Activated CD4-positive, alpha-beta T cell treated with anti-CD3 and anti-CD28 coated beads for 36 hours (primary cell): ENCODE data around the gene TARBP1. TPM values are rescaled to one million over a fixed set of nuclear protein-coding genes. Genes with fewer than 3 reads are reported as not detected.

ENCODE experiments used
- ATAC-seq: fragments of 200-7000 bp; cut with Tn5 transposase; one replicate; pipeline ENCODE4 v1.10.0; 2021; ENCODE audit warnings: mild to moderate bottlenecking, moderate library complexity
- CTCF ChIA-PET: fragments of 350-600 bp; sonication (Branson Sonifier 250); formaldehyde crosslinking; loops from one replicate; lab custom pipeline; 2021; ENCODE audit warnings: antibody characterized with exemption; lab: Charles Lee
- POLR2A ChIA-PET: fragments of 350-600 bp; sonication (Branson Sonifier 250); formaldehyde crosslinking; loops from one replicate; lab custom pipeline; 2021; ENCODE audit warnings: antibody characterized with exemption, inconsistent platforms; lab: Charles Lee
- DNase-seq: peaks from one replicate; pipeline ENCODE4 v3.0.0-alpha.2; 2020
- H3K27ac Mint-ChIP-seq: one replicate; pipeline ENCODE4 v1.8.0; 2021; ENCODE audit warnings: mixed read lengths
- H3K27me3 Mint-ChIP-seq: one replicate; pipeline ENCODE4 v1.8.0; 2021; ENCODE audit warnings: mixed read lengths
- H3K36me3 Mint-ChIP-seq: one replicate; pipeline ENCODE4 v1.8.0; 2021; ENCODE audit warnings: low read depth, mixed read lengths
- H3K4me1 Mint-ChIP-seq: one replicate; pipeline ENCODE4 v1.8.0; 2021; ENCODE audit warnings: mixed read lengths
- H3K4me3 Mint-ChIP-seq: one replicate; pipeline ENCODE4 v1.8.0; 2021; ENCODE audit warnings: mild to moderate bottlenecking, moderate library complexity, mixed read lengths
- H3K9me3 Mint-ChIP-seq: one replicate; pipeline ENCODE4 v1.8.0; 2021; ENCODE audit warnings: low read depth, mixed read lengths
- intact Hi-C, 2 experiments: fragments of 100-400 bp; cut with DNase I in 1 of 2; cut with micrococcal nuclease in 1 of 2; formaldehyde crosslinking; loops; one replicate each; pipeline versions ENCODE4 v1.14.2 to v1.15.1; 2022 to 2024; cut with DNase I, micrococcal nuclease
- total RNA-seq, 2 experiments: library from RNA; stranded (reverse); gene quantifications; one replicate each; pipeline ENCODE4 v1.2.3, GENCODE V29; 2021

TARBP1 gene
- total RNA-seq, 2 experiments from 2014 or later = 37.7 to 41.5 TPM

GRCh38 chr1:234466945-234467344 is 12.0 kb downstream of the TARBP1 start:
- intact Hi-C loops = no loop called here
- H3K36me3 Mint-ChIP-seq = peaks cover 44% of the 10 kb centered on the region
- H3K27me3 Mint-ChIP-seq = no peaks in the 10 kb centered on the region
- DNase-seq = no peak
- no peak overlapping the region for H3K4me3 Mint-ChIP-seq
- H3K4me1 Mint-ChIP-seq = no peaks in the 10 kb centered on the region
- POLR2A ChIA-PET = no interaction called here
- H3K27ac Mint-ChIP-seq = no peak overlapping the region
- no peak for ATAC-seq
- H3K9me3 Mint-ChIP-seq = no peaks in the 10 kb centered on the region
- CTCF ChIA-PET = interaction anchor here (0.6 to 1.0 kb wide), 3 partner anchors 148 to 520 kb away, joined by 3 read pairs; no protein-coding TSS in a partner anchor

GRCh38 chr1:234463749-234464148 is 15.2 kb downstream of the TARBP1 start:
- DNase-seq = no peak
- Mint-ChIP-seq H3K27me3 (no peaks in the 10 kb centered on the region), H3K9me3 (no peaks in the 10 kb centered on the region), H3K4me3 (no peak overlapping the region), H3K27ac (no peak overlapping the region), H3K4me1 (no peaks in the 10 kb centered on the region), H3K36me3 (peaks cover 51% of the 10 kb centered on the region)
- ChIA-PET POLR2A (no interaction called here), CTCF (interaction anchor here (0.6 kb wide), 1 partner anchor 953 kb away, joined by 4 read pairs; no protein-coding TSS in a partner anchor)
- ATAC-seq = no peak
- intact Hi-C loops = no loop called here

- CTCF ChIA-PET = interaction anchor here (0.6 kb wide), 1 partner anchor 23 kb away, joined by 3 read pairs; no protein-coding TSS in a partner anchor
- intact Hi-C loops = no loop called here
- Mint-ChIP-seq H3K9me3 (no peaks in the 10 kb centered on the region), H3K4me3 (no peak overlapping the region), H3K27me3 (no peaks in the 10 kb centered on the region), H3K4me1 (no peaks in the 10 kb centered on the region), H3K36me3 (peaks cover 37% of the 10 kb centered on the region), H3K27ac (no peak overlapping the region)
- DNase-seq (no peak), ATAC-seq (no peak)
- POLR2A ChIA-PET = no interaction called here
These were observed 18.3 kb downstream of the TARBP1 start for GRCh38 chr1:234460652-234461051.

GRCh38 chr1:234458352-234459017 is 20.5 kb downstream of the TARBP1 start:
- H3K27me3 Mint-ChIP-seq = no peaks in the 10 kb centered on the region
- CTCF ChIA-PET = no interaction called here
- H3K4me1 Mint-ChIP-seq = peaks cover 3% of the 10 kb centered on the region
- ATAC-seq = no peak
- H3K4me3 Mint-ChIP-seq = no peak overlapping the region
- H3K27ac Mint-ChIP-seq = no peak overlapping the region
- H3K9me3 Mint-ChIP-seq = no peaks in the 10 kb centered on the region
- no peak for DNase-seq
- peaks cover 35% of the 10 kb centered on the region for H3K36me3 Mint-ChIP-seq
- POLR2A ChIA-PET = no interaction called here
- intact Hi-C loops = no loop called here

- Mint-ChIP-seq H3K9me3 (no peaks in the 10 kb centered on the region), H3K27ac (no peak overlapping the region), H3K27me3 (no peaks in the 10 kb centered on the region), H3K4me3 (no peak overlapping the region), H3K4me1 (peaks cover 4% of the 10 kb centered on the region), H3K36me3 (peaks cover 27% of the 10 kb centered on the region)
- DNase-seq = no peak
- intact Hi-C loops = no loop called here
- no peak for ATAC-seq
- POLR2A ChIA-PET = no interaction called here
- CTCF ChIA-PET = interaction anchor here (1.2 kb wide), 2 partner anchors 82 to 97 kb away, joined by 3 read pairs; no protein-coding TSS in a partner anchor
These were observed 24.1 kb downstream of the TARBP1 start for GRCh38 chr1:234454926-234455325.

GRCh38 chr1:234452406-234452965 is 26.5 kb downstream of the TARBP1 start:
- peaks cover 33% of the 10 kb centered on the region for H3K36me3 Mint-ChIP-seq
- H3K27me3 Mint-ChIP-seq = no peaks in the 10 kb centered on the region
- no peak overlapping the region for H3K27ac Mint-ChIP-seq
- H3K4me1 Mint-ChIP-seq = peaks cover 4% of the 10 kb centered on the region
- no peaks in the 10 kb centered on the region for H3K9me3 Mint-ChIP-seq
- intact Hi-C loops = no loop called here
- POLR2A ChIA-PET = no interaction called here
- H3K4me3 Mint-ChIP-seq = no peak overlapping the region
- ATAC-seq (no peak), DNase-seq (no peak)
- CTCF ChIA-PET = no interaction called here

GRCh38 chr1:234440348-234440747 is 38.6 kb downstream of the TARBP1 start:
- Mint-ChIP-seq H3K36me3 (peaks cover 56% of the 10 kb centered on the region), H3K4me1 (no peaks in the 10 kb centered on the region), H3K27ac (no peak overlapping the region), H3K4me3 (no peak overlapping the region), H3K27me3 (no peaks in the 10 kb centered on the region), H3K9me3 (no peaks in the 10 kb centered on the region)
- ATAC-seq = no peak
- intact Hi-C loops = no loop called here
- no peak for DNase-seq
- POLR2A ChIA-PET = no interaction called here
- CTCF ChIA-PET = no interaction called here

- CTCF ChIA-PET = interaction anchor here (0.6 to 1.0 kb wide), 2 partner anchors 30 to 320 kb away, joined by 3 read pairs; no protein-coding TSS in a partner anchor
These were observed 40.4 kb downstream of the TARBP1 start for GRCh38 chr1:234438579-234438978.

GRCh38 chr1:234437423-234438171 is 41.4 kb downstream of the TARBP1 start:
- DNase-seq (no peak), ATAC-seq (no peak)
- Mint-ChIP-seq H3K9me3 (no peaks in the 10 kb centered on the region), H3K27me3 (no peaks in the 10 kb centered on the region), H3K27ac (no peak overlapping the region), H3K4me1 (peaks cover 8% of the 10 kb centered on the region), H3K4me3 (no peak overlapping the region), H3K36me3 (peaks cover 59% of the 10 kb centered on the region)
- ChIA-PET CTCF (interaction anchor here (0.6 to 1.2 kb wide), 4 partner anchors 23 to 319 kb away, joined by 3 read pairs; no protein-coding TSS in a partner anchor), POLR2A (no interaction called here)
- intact Hi-C loops = no loop called here

More at GRCh38 chr1:234438579-234438978, 40.4 kb downstream of the TARBP1 start:
- DNase-seq (no peak), ATAC-seq (no peak)
- Mint-ChIP-seq H3K27ac (no peak overlapping the region), H3K27me3 (no peaks in the 10 kb centered on the region), H3K4me3 (no peak overlapping the region), H3K36me3 (peaks cover 58% of the 10 kb centered on the region), H3K9me3 (no peaks in the 10 kb centered on the region), H3K4me1 (peaks cover 4% of the 10 kb centered on the region)
- POLR2A ChIA-PET = no interaction called here
- intact Hi-C loops = no loop called here

- Mint-ChIP-seq H3K36me3 (peaks cover 47% of the 10 kb centered on the region), H3K27me3 (no peaks in the 10 kb centered on the region), H3K27ac (no peak overlapping the region), H3K4me1 (peaks cover 8% of the 10 kb centered on the region), H3K9me3 (no peaks in the 10 kb centered on the region), H3K4me3 (no peak overlapping the region)
- intact Hi-C loops = no loop called here
- DNase-seq (no peak), ATAC-seq (no peak)
- CTCF ChIA-PET = interaction anchor here (0.7 to 1.1 kb wide), 4 partner anchors 11 to 126 kb away, joined by 3 to 4 read pairs (median 4); no protein-coding TSS in a partner anchor
- POLR2A ChIA-PET = no interaction called here
These were observed 43.4 kb downstream of the TARBP1 start for GRCh38 chr1:234435620-234436019.

GRCh38 chr1:234434706-234435105 is 44.3 kb downstream of the TARBP1 start:
- Mint-ChIP-seq H3K36me3 (peaks cover 42% of the 10 kb centered on the region), H3K27ac (no peak overlapping the region), H3K4me1 (peaks cover 8% of the 10 kb centered on the region), H3K4me3 (no peak overlapping the region), H3K9me3 (no peaks in the 10 kb centered on the region), H3K27me3 (no peaks in the 10 kb centered on the region)
- CTCF ChIA-PET = interaction anchor here (0.6 kb wide), 1 partner anchor 269 kb away, joined by 3 read pairs; no protein-coding TSS in a partner anchor
- ATAC-seq (no peak), DNase-seq (no peak)
- intact Hi-C loops = no loop called here
- POLR2A ChIA-PET = no interaction called here
